ENCODE measurements around the gene EML2.
"Not testable (repeated sequence)": the region's sequence is repeated elsewhere in the genome, so short reads cannot be mapped to it uniquely, and the experiment has no call there.

The EML2 gene

GRCh38 chr19:45615056-45615455, 24.1 kb downstream of the EML2 start:
- not testable (repeated sequence) for DNase-seq

DNA sequence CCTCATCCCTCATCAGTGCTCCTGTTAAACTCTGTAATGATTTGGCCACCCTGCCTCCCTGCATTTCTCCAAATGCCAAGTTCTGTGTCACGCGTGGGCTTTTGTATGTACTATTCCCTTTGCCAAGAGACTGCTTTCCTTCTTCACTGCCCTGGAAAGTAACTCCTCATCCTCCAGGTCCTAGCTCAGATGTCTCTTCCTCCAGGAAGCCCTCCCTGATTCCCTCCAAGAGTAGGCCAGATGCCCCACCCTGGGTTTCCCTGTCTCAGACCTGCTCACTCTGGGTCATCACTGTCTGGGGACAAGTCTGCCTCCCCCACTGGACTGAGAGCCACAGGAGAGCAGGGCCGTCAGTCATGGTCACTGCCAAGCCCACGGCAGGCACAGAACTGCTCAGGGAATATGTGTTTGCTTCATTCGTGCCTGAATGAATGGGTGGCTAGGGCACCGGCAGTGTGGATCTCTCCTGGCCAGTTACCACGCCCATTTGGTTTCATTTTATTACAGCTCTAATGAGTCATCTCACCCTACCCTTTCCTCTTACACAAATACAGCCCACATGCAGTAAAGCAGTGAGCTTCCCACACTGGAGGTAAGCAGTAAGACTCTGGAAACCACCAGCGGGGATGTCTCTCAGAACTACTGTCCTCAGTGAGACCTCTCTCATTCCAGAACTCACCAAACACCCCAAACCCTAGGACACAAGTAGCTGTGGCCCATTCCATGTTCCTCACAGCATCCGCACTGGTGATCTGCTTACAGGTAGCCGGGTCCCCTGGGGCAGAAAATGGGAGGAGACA, 25.1 kb downstream of the EML2 start:
- DNase-seq: peak; percentile 64 to 91 (median 81)

DNA sequence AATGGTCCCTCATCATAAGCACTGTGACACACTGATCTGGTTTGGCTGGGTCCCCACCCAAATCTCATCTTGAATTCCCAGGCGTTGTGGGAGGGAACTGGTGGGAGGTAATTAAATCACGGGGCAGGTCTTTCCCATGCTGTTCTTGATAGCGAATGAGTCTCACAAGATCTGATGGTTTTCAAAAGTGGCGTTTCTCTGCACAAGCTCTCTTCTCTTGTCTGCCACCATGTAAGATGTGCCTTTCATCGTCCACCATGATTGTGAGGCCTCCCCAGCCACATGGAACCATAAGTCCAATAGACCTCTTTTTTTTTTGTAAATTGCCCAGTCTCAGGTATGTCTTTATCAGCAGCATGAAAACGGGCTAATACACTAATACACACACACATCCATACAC, 30.2 kb downstream of the EML2 start:
- no peak for DNase-seq

GRCh38 chr19:45607071-45608029, 31.8 kb downstream of the EML2 start:
- DNase-seq: peak; percentile 58 to 81 (median 70)

DNA sequence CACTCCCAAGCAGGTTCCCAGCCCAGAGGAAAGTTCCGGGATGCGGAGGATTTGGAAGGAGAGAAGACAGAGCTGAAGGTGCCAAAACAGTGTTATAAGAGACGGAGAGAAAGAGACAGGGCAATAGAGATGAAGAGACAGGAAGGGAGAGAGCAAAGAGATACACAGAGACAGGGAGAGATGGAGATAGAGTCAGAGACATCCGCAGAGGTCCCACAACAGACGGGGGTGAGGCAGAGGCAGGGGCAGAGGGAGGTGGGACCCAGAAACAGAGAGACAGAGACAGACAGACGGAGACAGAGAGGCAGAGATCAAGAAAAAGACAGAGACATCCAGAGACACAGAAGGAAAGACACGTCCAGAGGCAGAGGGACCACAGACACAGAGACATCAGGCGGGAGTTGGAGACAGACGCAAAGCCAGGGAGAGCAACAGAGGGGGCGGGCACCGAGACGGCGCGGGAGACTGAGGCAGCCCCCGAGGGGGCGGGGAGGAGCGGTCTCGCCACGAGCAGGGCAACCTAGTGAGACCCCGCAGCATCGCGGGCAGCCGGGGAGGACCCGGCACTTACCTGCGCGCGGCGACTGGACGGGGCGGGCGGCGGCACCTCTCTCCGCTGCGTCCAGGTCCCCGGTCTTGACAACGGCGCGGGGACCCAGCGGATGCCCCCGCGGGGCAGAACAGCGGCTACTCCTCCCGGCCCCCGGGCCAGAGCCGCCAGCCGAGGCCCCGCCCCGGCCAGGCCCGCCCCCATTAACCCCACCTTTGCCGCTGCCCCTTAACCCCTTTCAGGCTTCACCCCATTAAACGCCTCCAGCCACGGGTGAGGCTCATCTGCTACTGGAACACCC, 37.4 kb downstream of the EML2 start, which contains the start of gene GPR4:
Gene GPR4, minus strand, starts transcription at position 689 of the 851 bp plus-strand sequence. CDS start 10,346 bp downstream, outside the sequence.
- peak in 1 of 4 experiments; percentile 9 for DNase-seq

- no peak for DNase-seq
Measured at GRCh38 chr19:45601115-45601514, 38.1 kb downstream of the EML2 start.

DNA sequence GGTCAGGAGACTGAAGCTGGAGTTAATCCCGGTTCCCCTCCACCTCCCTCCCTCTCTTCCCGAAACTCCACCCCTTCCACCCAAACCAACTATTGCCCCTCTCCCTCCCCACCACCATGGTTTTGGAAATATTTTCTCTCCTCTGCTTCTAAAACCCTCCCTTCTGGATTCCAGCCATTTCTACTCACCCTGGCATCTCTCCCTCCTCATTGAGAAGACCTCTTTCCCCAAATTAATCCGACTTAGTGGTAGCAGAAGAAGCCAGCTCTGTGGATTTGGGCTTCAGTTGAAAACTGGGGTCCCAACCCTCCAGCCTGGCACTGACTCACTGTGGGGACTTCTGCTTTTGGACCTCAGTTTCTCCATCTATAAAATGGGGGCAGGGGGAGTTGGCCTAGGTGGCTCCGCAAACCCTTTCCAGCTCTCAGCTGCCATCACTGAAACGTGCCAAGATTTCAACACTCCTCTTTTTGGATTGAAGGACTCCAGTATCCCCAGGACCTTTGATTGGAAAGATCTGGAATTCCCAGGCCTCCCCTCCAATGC, 38.8 kb downstream of the EML2 start:
- no peak for DNase-seq

- DNase-seq: no peak
Measured at GRCh38 chr19:45599286-45599685, 39.9 kb downstream of the EML2 start.

DNA sequence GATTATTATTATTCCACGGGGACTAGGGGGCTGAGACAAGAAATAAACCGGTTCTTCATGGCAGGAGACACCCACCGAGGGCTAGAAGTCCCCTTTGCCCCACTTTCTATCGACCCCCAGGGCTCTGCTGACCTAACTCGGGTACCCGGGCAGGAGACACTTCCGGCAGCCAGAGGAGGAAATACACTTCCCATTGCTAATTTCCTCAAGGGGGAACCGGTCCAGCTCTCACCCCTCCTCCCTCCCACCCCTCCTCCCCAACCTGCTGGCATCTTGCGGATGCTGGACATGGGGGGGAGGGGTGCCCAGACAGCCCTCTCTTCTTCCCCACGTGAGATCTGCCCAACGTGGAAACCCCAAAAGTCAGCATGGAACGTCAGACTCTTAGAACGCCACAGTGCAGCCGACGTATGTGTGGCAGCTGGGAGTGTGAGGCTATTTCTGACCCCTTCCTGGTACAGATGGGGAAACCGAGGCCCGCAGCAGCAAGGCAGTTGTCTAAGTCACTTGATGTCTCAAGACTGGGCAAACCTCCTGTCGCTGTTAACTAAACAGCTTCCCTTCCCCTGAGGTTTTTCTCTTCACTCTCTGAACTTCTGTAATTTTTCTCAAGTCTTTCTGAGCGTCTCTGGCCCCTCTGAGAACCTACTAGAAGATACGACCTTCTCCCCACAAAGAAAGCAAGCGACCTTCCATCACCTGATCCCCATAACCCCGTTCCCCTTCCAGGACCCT, 40.8 kb downstream of the EML2 start:
- DNase-seq: peak in 3 of 4 experiments; percentile 23 to 44 (median 40)

GRCh38 chr19:45597425-45598111, 41.6 kb downstream of the EML2 start:
- DNase-seq: no peak

DNA sequence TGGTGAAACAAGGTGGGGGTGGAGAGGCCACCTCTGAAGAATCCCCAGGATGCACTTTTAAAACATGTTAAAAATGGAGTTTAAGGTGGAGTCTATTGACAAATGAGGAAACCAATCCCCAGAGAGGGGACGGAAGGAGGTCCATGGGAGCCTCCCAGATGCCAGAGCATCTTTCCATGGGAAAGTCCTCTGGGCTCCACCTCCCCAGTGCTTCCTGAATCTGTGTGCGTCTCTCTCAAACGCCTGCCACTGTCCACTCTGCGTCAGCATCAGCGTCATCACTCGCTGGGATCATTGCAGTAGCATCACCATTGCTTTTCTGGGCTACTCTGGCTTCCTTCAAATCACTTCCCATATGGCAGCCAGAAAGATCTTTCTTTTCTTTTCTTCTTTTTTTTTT, 43.4 kb downstream of the EML2 start:
- DNase-seq: no peak

- DNase-seq: no peak
Measured at GRCh38 chr19:45593520-45593919, 45.7 kb downstream of the EML2 start.

- DNase-seq: no peak
Measured at GRCh38 chr19:45592366-45592765, 46.8 kb downstream of the EML2 start.

- DNase-seq: no peak
Measured at GRCh38 chr19:45591638-45592005, 47.6 kb downstream of the EML2 start.

GRCh38 chr19:45591004-45591637, 48.1 kb downstream of the EML2 start:
- peak in 2 of 4 experiments; percentile 25 to 48 for DNase-seq

DNA sequence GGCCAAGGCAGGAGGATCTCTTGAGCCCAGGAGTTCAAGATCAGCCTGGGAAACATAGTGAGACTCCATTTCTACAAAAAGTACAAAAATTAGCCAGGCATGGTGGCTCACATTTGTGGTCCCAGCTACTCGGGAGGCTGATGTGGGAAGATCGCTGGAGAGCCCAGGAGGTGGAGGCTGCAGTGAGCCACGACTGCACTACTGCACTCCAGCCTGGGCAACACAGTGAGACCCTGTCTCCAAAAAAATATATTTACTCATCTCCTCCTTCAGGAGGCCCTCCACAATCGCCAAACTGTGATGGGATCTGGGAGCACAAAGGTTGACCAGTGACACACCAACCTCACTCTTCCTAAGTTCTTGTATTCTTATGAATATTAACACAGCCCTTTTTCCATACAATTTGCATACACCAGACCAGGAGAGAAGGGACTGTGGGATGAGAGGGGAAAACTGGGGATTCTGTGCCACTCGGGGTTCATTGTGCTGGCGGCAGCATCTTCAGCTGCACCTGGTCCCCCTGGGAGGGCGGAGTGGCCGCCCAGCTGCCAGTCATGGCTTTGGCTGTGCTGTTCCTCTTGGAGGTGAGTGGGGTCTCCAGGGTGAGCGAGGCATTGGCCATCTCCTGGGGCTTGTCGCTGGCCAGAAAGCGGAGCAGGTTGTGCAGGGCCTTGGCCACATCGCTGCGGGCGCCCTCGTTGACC, 48.7 kb downstream of the EML2 start:
- no peak for DNase-seq

DNA sequence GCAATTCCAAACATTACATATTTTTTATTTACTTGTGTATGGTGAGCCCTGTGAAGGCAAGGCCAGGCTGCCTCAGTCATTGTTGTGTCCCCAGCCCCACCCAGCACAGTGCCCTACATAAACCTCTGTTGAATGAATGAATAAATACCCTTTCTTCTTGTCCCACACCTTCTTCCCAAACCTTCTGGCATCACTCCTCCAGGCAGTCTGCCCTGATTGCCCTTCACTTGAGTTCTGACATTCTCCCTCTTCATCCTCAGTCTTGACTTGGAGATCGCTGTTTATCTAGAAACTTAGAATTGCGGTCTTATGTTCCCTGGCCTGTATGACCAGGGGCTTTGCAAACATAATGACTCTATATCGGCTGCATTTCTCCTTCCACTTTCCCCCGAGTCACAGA, 49.4 kb downstream of the EML2 start:
- no peak for DNase-seq

DNA sequence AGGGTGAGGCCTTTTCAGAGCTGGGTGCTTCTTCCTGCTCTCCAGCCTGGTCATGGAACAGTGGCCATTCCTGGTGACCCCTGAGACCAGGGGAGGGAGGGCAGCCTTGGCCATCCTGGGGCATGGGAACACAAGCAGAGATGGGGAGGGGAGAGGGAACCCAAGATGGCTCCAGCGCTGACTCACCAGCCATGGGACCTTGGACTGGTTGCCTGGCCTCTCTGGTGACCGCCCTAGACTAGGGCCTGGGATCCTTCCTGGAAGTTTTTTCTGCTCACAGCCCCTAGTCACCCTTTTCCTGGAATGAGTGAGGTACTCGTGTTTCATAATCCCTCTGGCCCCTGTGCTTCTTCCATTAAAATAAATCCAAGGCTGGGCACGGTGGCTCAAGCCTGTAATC, 51.3 kb downstream of the EML2 start:
- DNase-seq: no peak

DNA sequence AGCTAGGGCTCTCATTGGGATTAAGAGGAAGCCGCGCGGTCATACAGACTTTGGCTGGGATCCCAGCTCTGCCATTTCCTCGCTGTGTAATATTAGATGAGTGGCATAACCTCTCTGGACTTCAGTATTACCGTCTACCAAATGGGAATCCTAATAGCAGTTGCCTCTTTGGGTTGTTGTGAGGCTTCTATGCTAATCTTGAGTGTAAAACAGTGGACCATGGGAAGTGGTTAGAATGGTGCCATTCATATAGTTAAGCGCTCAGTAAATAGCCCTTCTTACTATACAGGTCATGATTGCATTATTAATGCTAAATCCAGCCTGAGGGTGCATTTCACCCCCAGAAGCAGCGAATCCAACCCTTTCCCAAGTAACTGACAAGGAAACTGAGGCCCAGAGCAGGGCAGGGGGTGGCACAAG, 54.0 kb downstream of the EML2 start:
- DNase-seq: no peak
